Activated T-cell treated with anti-CD3 and anti-CD28 coated beads, Interleukin-2, amount 50 U/mL, for 4 hours (primary cell): ENCODE results near the gene WFDC1. TPM values are rescaled to one million over a fixed set of nuclear protein-coding genes. Genes with fewer than 3 reads are reported as not detected.

Experiments used
- ATAC-seq, 2 donors: fragments of 200-7000 bp; cut with Tn5 transposase; one replicate each; pipeline ENCODE4 v1.10.0; 2021
- DNase-seq: peaks from one replicate; pipeline ENCODE4 v3.0.0-alpha.2; 2020
- H3K27me3 Mint-ChIP-seq: one replicate; pipeline ENCODE4 v1.8.0; 2021; ENCODE audit warnings: low read depth, mixed read lengths
- H3K36me3 Mint-ChIP-seq: one replicate; pipeline ENCODE4 v1.8.0; 2022; ENCODE audit warnings: mixed read lengths; ENCODE audit not compliant: insufficient read depth
- H3K4me1 Mint-ChIP-seq: one replicate; pipeline ENCODE4 v1.8.0; 2021; ENCODE audit warnings: low read depth, mixed read lengths
- H3K4me3 Mint-ChIP-seq: one replicate; pipeline ENCODE4 v1.8.0; 2021; ENCODE audit warnings: mild to moderate bottlenecking, moderate library complexity, mixed read lengths
- H3K9me3 Mint-ChIP-seq: one replicate; pipeline ENCODE4 v1.8.0; 2021; ENCODE audit warnings: mixed read lengths
- total RNA-seq, 3 donors: library from RNA; stranded (reverse); gene quantifications; one replicate each; pipeline ENCODE4 v1.2.1, GENCODE V29; 2021

WFDC1 gene
- total RNA-seq, 3 donors from 2014 or later: not detected

GRCh38 chr16:84303023-84303422 lies 8.3 kb downstream of the WFDC1 start:
- no peak overlapping the region for H3K4me3 Mint-ChIP-seq
- H3K9me3 Mint-ChIP-seq: no peaks in the 10 kb centered on the region
- ATAC-seq (no peak), DNase-seq (no peak)
- H3K4me1 Mint-ChIP-seq: no peaks in the 10 kb centered on the region
- H3K27me3 Mint-ChIP-seq: peaks cover 15% of the 10 kb centered on the region
- no peaks in the 10 kb centered on the region for H3K36me3 Mint-ChIP-seq

GRCh38 chr16:84303516-84303915 lies 8.8 kb downstream of the WFDC1 start:
- H3K9me3 Mint-ChIP-seq: no peaks in the 10 kb centered on the region
- H3K4me3 Mint-ChIP-seq: no peak overlapping the region
- no peak for DNase-seq
- no peak for ATAC-seq
- H3K27me3 Mint-ChIP-seq: peaks cover 13% of the 10 kb centered on the region
- H3K36me3 Mint-ChIP-seq: no peaks in the 10 kb centered on the region
- H3K4me1 Mint-ChIP-seq: no peaks in the 10 kb centered on the region

- Mint-ChIP-seq H3K4me1 (no peaks in the 10 kb centered on the region), H3K36me3 (no peaks in the 10 kb centered on the region), H3K9me3 (no peaks in the 10 kb centered on the region), H3K27me3 (peaks cover 18% of the 10 kb centered on the region), H3K4me3 (no peak overlapping the region)
- DNase-seq (no peak), ATAC-seq (no peak)
Measured at GRCh38 chr16:84306564-84306963, 11.9 kb downstream of the WFDC1 start.

- Mint-ChIP-seq H3K27me3 (peaks cover 23% of the 10 kb centered on the region), H3K9me3 (no peaks in the 10 kb centered on the region), H3K36me3 (no peaks in the 10 kb centered on the region), H3K4me1 (no peaks in the 10 kb centered on the region), H3K4me3 (no peak overlapping the region)
- ATAC-seq: no peak
- no peak for DNase-seq
Measured at GRCh38 chr16:84307209-84307954, 12.7 kb downstream of the WFDC1 start.

GRCh38 chr16:84308120-84308519 lies 13.4 kb downstream of the WFDC1 start:
- DNase-seq (no peak), ATAC-seq (no peak)
- Mint-ChIP-seq H3K4me3 (no peak overlapping the region), H3K36me3 (no peaks in the 10 kb centered on the region), H3K27me3 (peaks cover 27% of the 10 kb centered on the region), H3K4me1 (no peaks in the 10 kb centered on the region), H3K9me3 (no peaks in the 10 kb centered on the region)

GRCh38 chr16:84310642-84311041 lies 16.0 kb downstream of the WFDC1 start:
- ATAC-seq (no peak), DNase-seq (no peak)
- Mint-ChIP-seq H3K4me1 (no peaks in the 10 kb centered on the region), H3K36me3 (no peaks in the 10 kb centered on the region), H3K27me3 (peaks cover 42% of the 10 kb centered on the region), H3K9me3 (no peaks in the 10 kb centered on the region), H3K4me3 (no peak overlapping the region)

- Mint-ChIP-seq H3K36me3 (no peaks in the 10 kb centered on the region), H3K27me3 (peaks cover 41% of the 10 kb centered on the region), H3K9me3 (no peaks in the 10 kb centered on the region), H3K4me1 (no peaks in the 10 kb centered on the region), H3K4me3 (no peak overlapping the region)
- no peak for DNase-seq
- no peak for ATAC-seq
Measured at GRCh38 chr16:84312783-84313382, 18.2 kb downstream of the WFDC1 start.

GRCh38 chr16:84313921-84314320 lies 19.2 kb downstream of the WFDC1 start:
- no peaks in the 10 kb centered on the region for H3K4me1 Mint-ChIP-seq
- no peaks in the 10 kb centered on the region for H3K9me3 Mint-ChIP-seq
- no peaks in the 10 kb centered on the region for H3K36me3 Mint-ChIP-seq
- DNase-seq: no peak
- no peak for ATAC-seq
- H3K4me3 Mint-ChIP-seq: no peak overlapping the region
- H3K27me3 Mint-ChIP-seq: peaks cover 36% of the 10 kb centered on the region

- Mint-ChIP-seq H3K27me3 (peaks cover 31% of the 10 kb centered on the region), H3K4me1 (no peaks in the 10 kb centered on the region), H3K36me3 (no peaks in the 10 kb centered on the region), H3K4me3 (no peak overlapping the region), H3K9me3 (no peaks in the 10 kb centered on the region)
- DNase-seq (no peak), ATAC-seq (no peak)
Measured at GRCh38 chr16:84314373-84314772, 19.7 kb downstream of the WFDC1 start.

GRCh38 chr16:84314814-84315213 lies 20.1 kb downstream of the WFDC1 start:
- no peaks in the 10 kb centered on the region for H3K36me3 Mint-ChIP-seq
- no peak overlapping the region for H3K4me3 Mint-ChIP-seq
- ATAC-seq (no peak), DNase-seq (no peak)
- H3K27me3 Mint-ChIP-seq: peaks cover 31% of the 10 kb centered on the region
- H3K4me1 Mint-ChIP-seq: no peaks in the 10 kb centered on the region
- no peaks in the 10 kb centered on the region for H3K9me3 Mint-ChIP-seq

- DNase-seq (no peak), ATAC-seq (no peak)
- Mint-ChIP-seq H3K4me3 (no peak overlapping the region), H3K9me3 (no peaks in the 10 kb centered on the region), H3K4me1 (no peaks in the 10 kb centered on the region), H3K27me3 (peaks cover 31% of the 10 kb centered on the region), H3K36me3 (no peaks in the 10 kb centered on the region)
Measured at GRCh38 chr16:84315422-84315821, 20.7 kb downstream of the WFDC1 start.

- H3K36me3 Mint-ChIP-seq: no peaks in the 10 kb centered on the region
- H3K9me3 Mint-ChIP-seq: no peaks in the 10 kb centered on the region
- no peaks in the 10 kb centered on the region for H3K4me1 Mint-ChIP-seq
- peaks cover 20% of the 10 kb centered on the region for H3K27me3 Mint-ChIP-seq
- DNase-seq (no peak), ATAC-seq (no peak)
- no peak overlapping the region for H3K4me3 Mint-ChIP-seq
Measured at GRCh38 chr16:84318091-84318975, 23.7 kb downstream of the WFDC1 start.

GRCh38 chr16:84319146-84319760 lies 24.6 kb downstream of the WFDC1 start:
- no peak for DNase-seq
- Mint-ChIP-seq H3K36me3 (no peaks in the 10 kb centered on the region), H3K27me3 (peaks cover 15% of the 10 kb centered on the region), H3K9me3 (no peaks in the 10 kb centered on the region), H3K4me1 (no peaks in the 10 kb centered on the region), H3K4me3 (no peak overlapping the region)
- ATAC-seq: no peak

- H3K36me3 Mint-ChIP-seq: no peaks in the 10 kb centered on the region
- peaks cover 6% of the 10 kb centered on the region for H3K27me3 Mint-ChIP-seq
- ATAC-seq (no peak), DNase-seq (no peak)
- no peak overlapping the region for H3K4me3 Mint-ChIP-seq
- no peaks in the 10 kb centered on the region for H3K4me1 Mint-ChIP-seq
- no peaks in the 10 kb centered on the region for H3K9me3 Mint-ChIP-seq
Measured at GRCh38 chr16:84320511-84320910, 25.8 kb downstream of the WFDC1 start.
